ENCODE data around the gene CFAP61. TPM values are rescaled to one million over a fixed set of nuclear protein-coding genes. Genes with fewer than 3 reads are reported as not detected.

Gene CFAP61
- total RNA-seq, 1 donor from 2014 or later, result 0.40 TPM

GRCh38 chr20:20365480-20366161 is 313.3 kb downstream of the CFAP61 start:
- DNase-seq (ENCODE audit: low spot score), result no peak
- intact Hi-C loops (cut with DNase I), result no loop called here
- ATAC-seq, result no peak

- ATAC-seq, result no peak
- intact Hi-C loops (cut with DNase I), result no loop called here
These were observed 314.2 kb downstream of the CFAP61 start for GRCh38 chr20:20366551-20366875.

GRCh38 chr20:20366876-20367574 is 314.7 kb downstream of the CFAP61 start:
- intact Hi-C loops (cut with DNase I), result no loop called here
- ATAC-seq (no peak), DNase-seq (ENCODE audit: low spot score) (no peak)

More at GRCh38 chr20:20366551-20366875, 314.2 kb downstream of the CFAP61 start:
- DNase-seq (ENCODE audit: low spot score), result no peak

GRCh38 chr20:20367575-20368417 is 315.5 kb downstream of the CFAP61 start, which contains the start of gene INSM1:
TSS of gene INSM1 (plus strand) at chr20:20368104. CDS start at chr20:20368268, 164 bp downstream.
- DNase-seq (ENCODE audit: low spot score) (no peak), ATAC-seq (no peak)
- intact Hi-C loops (cut with DNase I), result no loop called here

GRCh38 chr20:20368418-20369249 is 316.3 kb downstream of the CFAP61 start:
- intact Hi-C loops (cut with DNase I), result no loop called here
- ATAC-seq (no peak), DNase-seq (ENCODE audit: low spot score) (no peak)

GRCh38 chr20:20369250-20370093 is 317.1 kb downstream of the CFAP61 start:
- intact Hi-C loops (cut with DNase I), result no loop called here
- ATAC-seq (no peak), DNase-seq (ENCODE audit: low spot score) (no peak)

GRCh38 chr20:20370094-20370575 is 317.8 kb downstream of the CFAP61 start:
- intact Hi-C loops (cut with DNase I), result no loop called here
- no peak for DNase-seq (ENCODE audit: low spot score)
- ATAC-seq, result no peak

- intact Hi-C loops (cut with DNase I), result no loop called here
- ATAC-seq (no peak), DNase-seq (ENCODE audit: low spot score) (no peak)
These were observed 318.8 kb downstream of the CFAP61 start for GRCh38 chr20:20371083-20371482.

- intact Hi-C loops (cut with DNase I), result no loop called here
These were observed 319.3 kb downstream of the CFAP61 start for GRCh38 chr20:20371681-20372080.

GRCh38 chr20:20373091-20373571 is 320.8 kb downstream of the CFAP61 start:
- no peak for ATAC-seq
- intact Hi-C loops (cut with DNase I), result no loop called here
- DNase-seq (ENCODE audit: low spot score), result no peak

More at GRCh38 chr20:20371681-20372080, 319.3 kb downstream of the CFAP61 start:
- DNase-seq (ENCODE audit: low spot score) (no peak), ATAC-seq (no peak)

GRCh38 chr20:20375862-20376261 is 323.5 kb downstream of the CFAP61 start:
- ATAC-seq (no peak), DNase-seq (ENCODE audit: low spot score) (no peak)
- intact Hi-C loops (cut with DNase I), result no loop called here

GRCh38 chr20:20386192-20386591 is 333.9 kb downstream of the CFAP61 start:
- intact Hi-C loops (cut with DNase I), result no loop called here
- ATAC-seq (no peak), DNase-seq (ENCODE audit: low spot score) (no peak)

GRCh38 chr20:20390393-20390792 is 338.1 kb downstream of the CFAP61 start:
- intact Hi-C loops (cut with DNase I), result no loop called here
- no peak for DNase-seq (ENCODE audit: low spot score)

GRCh38 chr20:20391115-20391514 is 338.8 kb downstream of the CFAP61 start:
- ATAC-seq (no peak), DNase-seq (ENCODE audit: low spot score) (no peak)
- intact Hi-C loops (cut with DNase I), result no loop called here

More at GRCh38 chr20:20390393-20390792, 338.1 kb downstream of the CFAP61 start:
- ATAC-seq, result no peak

GRCh38 chr20:20391766-20392165 is 339.4 kb downstream of the CFAP61 start:
- ATAC-seq, result peak; percentile 20
- intact Hi-C loops (cut with DNase I), result no loop called here
- DNase-seq (ENCODE audit: low spot score), result no peak

GRCh38 chr20:20393207-20394120 is 341.1 kb downstream of the CFAP61 start:
- intact Hi-C loops (cut with DNase I), result no loop called here
- no peak for DNase-seq (ENCODE audit: low spot score)
- peak; percentile 59 for ATAC-seq

GRCh38 chr20:20395087-20395486 is 342.8 kb downstream of the CFAP61 start:
- no peak for ATAC-seq
- no peak for DNase-seq (ENCODE audit: low spot score)
- intact Hi-C loops (cut with DNase I), result no loop called here
